GM18951 (cell line): Measurements from ENCODE around the gene LTBP2.

ENCODE experiments used
- POLR2A ChIP-seq: IDR thresholded peaks from 4 replicates; pipeline ENCODE4 v1.6.1; 2011; ENCODE audit warnings: mild to moderate bottlenecking; ENCODE audit not compliant: insufficient read length, insufficient read depth; ENCODE audit errors: extremely low read depth
- in situ Hi-C: fragments of 300-500 bp; cut with MboI; formaldehyde crosslinking; loops from one replicate; pipeline ENCODE4 v1.12.0; 2022; ENCODE audit warnings: low sequenced_read_pairs, mixed read lengths, inconsistent platforms; ENCODE audit not compliant: unreplicated experiment

LTBP2 gene

DNA sequence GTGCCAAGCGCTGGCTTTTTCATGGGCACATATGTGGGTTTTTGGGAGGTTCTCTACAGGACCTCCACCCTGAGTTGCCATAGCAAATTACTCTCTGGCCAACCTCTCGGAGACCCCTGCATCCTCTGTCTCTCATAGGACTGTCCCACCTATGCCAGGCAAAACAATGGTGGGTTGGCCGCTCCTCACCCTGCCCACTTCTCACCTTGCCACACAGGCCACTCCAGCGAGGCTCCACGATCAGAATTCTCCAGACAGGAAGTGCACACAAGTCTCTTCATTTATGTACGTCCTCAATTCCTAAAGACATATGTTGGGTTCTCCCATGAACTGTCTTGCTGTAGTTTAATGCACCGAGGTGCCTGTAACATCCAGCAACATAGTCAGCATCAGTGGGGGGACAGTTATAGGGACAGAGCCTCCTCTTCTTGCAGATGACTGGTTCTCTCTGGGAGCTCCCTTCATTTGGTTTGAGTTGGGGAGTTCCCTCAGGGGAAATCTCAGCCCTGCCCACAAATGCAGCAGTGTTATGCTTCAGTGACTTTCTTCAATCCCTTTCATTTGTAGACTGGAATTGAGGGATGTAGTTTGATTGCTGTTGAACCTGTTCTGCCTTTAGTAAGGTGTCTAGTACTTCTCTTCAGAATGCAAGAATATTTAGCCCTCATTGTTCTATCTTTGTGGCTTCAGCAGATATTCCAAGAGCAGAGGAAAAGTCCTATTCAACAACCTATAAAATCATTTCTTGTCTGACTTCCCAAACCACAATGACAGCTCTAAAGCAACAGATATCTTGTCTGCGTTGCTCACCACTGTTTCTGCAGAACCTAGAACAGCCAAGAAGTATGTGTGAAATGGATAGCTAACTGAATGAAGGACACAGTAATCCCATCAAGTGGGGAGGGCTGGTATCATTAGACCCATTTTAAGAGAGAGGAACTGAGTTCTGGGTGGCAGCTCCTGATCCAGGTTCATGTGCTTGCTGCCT lies 2.8 kb upstream of the LTBP2 start:
- in situ Hi-C loops = no loop called here
- TF ChIP-seq POLR2A = no peak

DNA sequence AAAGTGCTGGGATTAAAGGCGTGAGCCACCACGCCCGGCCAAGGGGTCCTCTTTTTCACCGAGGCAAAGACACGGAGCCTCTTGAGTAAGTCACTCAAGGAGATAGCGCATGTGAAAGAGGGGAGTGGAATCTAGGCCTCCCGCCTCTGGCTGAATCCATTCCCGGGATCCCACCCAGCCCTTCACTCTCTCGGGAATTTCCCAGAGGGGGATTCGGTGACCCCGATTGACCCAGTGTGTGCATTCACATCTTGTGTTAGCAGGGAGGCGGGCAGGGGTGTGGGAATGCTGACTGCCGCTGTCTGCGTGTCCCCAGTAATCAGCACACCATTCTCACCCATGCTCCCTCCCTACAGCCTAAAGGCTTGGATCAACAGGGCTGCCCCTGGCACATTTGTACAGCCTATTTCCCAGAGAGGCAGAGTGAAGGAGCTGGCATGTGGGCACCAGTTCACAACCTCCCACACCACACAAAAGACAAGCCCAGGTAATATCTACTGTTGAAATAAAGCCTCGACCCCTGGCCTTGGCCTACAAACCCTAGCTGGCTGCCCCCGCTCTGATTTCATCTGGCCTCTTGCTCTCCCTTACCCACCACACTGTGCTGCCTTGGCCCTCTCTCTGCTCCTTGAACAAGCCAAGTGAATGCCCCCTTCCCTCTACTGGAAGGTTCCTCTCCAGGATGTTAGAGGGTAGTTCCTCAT lies 1.3 kb upstream of the LTBP2 start:
- in situ Hi-C loops = no loop called here

DNA sequence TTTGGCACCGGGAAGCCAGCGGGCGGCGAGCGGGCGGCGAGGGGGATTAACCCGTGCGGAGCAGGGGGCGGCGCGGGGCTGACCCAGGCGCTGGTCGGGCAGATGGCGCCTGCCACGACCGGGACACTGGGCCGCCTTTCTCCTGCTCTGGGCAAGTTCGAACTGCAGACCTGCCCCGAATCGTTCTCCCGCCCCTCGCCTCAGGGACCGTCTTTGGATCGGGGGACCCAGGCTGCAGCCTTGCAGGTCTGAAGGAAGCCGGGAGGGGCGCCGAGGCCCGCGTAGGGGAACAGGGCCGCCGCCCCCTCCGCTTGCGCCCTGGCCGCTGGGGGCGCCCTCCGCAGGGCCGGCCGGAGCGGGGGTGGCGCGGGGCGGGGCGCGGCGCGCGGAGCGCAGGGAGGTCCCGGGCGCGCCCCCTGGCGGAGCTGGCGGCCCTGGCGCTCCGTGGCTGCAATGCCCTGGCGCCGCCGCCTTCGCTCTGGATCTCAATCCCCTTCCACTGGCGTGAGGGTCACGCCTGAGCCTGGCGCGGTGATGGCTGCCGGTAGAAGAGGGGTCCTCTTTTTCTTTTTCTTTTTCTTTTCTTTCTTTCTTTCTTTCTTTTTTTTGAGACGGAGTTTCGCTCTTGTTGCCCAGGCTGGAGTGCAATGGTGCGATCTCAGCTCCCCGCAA lies 449 bp upstream of the LTBP2 start:
- no peak for TF ChIP-seq POLR2A
- in situ Hi-C loops = no loop called here

More for the DNA sequence above, 1.3 kb upstream of the LTBP2 start:
- TF ChIP-seq POLR2A = no peak

DNA sequence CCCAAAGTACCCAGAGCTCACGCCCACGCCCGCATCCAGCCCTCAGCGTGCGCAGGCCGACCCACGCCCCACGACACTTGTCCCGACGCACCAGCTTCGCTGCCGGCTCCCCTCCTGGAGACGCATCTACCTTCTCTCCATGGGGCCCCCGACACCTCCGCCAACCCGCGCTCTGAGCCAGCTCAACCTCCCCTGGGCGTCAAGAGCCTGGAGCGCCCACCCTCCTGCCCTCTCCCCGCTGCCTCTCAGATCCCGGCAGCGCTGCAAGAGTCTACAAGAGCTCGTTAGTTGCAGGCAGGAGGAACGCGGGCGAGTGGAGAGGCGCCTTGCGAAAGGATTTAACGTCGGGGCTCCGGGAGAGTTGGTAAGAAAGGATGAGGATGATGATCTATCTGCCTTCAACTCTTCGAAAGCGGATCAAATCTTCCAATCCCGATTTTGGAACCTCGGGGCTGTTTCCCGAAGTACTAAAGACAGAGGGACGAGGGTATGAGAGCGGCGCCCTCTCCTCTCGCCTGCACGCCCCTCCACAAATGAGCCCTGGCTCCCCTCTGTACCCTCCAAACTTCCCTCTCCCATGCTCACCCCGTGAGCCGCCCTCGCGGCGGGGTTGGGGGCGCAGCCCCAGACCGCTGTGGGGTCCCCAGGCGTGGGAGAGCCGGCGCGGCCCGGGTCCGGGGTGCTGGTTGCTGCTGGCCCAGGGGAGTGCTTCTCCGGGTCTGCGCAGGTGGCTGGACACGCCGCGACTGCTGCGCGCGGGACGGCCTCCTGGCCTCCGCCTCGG lies 979 bp downstream of the LTBP2 start:
- in situ Hi-C loops = no loop called here
- no peak for TF ChIP-seq POLR2A

DNA sequence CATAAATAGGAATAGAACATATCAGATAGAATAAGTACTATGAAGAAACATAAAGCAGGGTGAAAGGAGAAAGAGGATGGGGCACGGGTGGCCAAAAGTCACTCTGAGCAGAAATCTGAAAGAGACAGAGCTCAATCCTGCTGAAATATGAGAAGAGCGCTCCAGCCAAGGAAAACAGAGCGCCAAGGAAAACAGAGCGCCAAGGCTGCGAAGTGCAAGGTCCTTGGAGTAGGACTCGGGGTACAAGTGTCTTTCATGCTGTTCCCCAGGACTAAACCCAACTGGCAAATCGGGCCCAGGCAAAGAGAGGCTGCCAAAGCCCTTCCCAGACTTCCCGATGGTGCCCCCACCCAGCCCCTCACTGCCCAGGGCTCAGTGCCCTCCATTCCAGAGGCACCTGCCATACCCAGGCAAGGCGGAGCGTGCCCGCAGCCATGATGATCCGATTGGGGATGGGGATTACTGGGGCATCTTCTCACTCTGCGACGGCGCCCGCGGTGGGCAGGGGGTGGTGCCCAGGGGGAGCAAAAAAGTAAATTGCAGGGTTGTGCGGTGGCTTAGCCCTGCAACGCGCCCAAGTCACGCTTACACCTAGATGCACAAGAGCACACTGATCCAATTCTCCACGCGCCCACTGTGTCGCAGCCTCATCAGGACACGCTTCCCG lies 1.7 kb downstream of the LTBP2 start:
- TF ChIP-seq POLR2A = no peak
- in situ Hi-C loops = no loop called here

DNA sequence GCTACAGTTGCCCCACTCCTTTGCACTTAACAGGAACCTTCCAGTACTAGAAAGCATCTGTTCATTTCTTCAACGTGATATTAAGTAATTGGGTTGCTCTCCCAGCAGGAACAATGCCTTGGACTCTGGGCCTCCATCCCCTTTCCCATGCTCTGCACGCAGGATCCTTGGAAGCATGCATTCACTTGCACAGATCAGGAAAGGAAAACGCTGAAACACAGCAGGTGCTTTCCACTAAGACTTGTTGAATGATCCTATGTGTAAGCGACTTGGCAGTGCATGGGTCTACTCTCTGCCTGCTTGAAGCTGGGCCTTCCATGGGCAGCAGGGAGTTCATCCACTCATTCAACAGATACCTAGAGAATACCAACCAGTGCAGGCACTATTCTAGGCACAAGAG lies 2.3 kb downstream of the LTBP2 start:
- in situ Hi-C loops = no loop called here
- no peak for TF ChIP-seq POLR2A

DNA sequence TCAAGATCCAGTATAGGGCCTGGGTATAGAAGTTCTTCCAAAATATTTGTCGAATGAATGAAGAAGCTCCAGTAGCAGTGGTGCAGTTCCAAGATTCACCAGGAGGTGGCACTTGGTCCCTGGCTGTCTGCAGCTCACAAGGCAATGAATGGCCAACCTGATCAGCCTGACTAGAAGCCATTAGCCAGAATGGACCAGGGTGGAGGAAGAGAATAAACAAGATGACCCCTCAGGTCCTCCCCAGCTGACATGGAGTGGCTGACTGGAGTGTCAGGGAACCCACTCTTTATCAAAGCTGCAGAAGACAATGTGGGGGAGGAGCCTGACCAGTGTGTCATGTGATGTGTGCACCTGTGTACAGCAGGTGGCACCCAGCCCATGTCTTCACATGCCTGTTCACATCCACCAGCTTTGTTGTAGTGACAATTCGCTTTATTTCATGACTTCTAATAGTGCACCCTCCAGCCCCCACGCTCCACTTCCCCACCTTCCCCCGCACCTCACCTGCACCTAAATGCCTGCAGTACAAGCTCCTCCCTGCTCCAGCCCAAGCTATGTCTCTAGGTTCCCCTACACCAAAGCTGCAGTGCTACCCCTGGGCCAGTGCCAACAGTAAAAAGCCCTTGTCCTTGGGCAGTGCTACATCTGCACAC lies 3.0 kb downstream of the LTBP2 start:
- in situ Hi-C loops = no loop called here
- no peak for TF ChIP-seq POLR2A

DNA sequence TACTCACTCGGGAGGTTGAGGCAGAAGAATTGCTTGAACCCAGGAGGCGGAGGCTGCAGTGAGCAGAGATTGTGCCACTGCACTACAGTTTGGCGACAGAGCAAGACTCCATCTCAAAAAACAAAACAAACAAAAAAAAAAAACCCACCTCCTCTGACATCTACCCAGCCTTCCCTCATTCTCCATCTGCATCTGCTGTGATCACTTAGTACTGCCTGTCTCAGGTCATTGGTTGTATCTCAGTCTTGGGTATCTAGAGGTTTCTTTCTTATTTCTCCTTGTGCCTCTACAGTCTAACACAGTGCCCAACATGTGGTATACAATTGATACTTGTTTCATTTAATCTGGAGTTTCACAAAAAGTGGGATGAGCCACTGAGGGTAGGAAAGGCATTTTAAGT lies 5.3 kb downstream of the LTBP2 start:
- no peak for TF ChIP-seq POLR2A
- in situ Hi-C loops = no loop called here

DNA sequence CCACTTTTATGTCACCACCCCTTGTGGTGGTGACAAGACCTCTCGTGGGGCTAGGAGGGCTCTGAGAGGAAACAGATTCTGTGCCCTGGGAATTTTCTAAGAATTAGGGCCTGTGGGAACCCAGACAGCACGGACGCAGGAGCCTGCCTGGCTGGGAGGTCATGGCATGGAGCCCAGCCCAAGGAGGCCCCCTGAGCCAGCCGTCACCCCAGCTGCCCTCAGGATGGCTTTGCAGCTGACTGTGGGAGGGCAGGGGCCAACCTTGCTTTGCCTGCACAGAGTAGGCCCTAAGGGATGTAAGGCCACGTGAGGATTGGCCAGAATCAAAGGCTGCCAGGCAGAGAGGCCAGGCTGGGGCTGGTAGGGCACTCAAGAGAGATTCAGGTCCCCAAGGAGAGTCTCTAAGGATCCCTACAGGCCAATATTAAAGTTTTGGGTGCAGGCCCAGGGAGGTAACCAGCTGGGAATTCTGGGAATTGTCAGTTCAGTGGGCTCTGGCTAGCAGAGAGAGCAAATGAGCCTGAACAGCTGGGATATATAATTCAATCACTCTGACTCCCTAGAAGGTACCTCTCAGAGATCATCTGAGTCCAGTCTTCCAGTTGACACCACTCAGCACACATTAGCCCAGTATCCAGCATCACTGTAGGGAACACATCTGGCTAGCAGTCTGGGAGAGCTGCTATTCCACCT lies 6.4 kb downstream of the LTBP2 start:
- in situ Hi-C loops = no loop called here
- no peak for TF ChIP-seq POLR2A

DNA sequence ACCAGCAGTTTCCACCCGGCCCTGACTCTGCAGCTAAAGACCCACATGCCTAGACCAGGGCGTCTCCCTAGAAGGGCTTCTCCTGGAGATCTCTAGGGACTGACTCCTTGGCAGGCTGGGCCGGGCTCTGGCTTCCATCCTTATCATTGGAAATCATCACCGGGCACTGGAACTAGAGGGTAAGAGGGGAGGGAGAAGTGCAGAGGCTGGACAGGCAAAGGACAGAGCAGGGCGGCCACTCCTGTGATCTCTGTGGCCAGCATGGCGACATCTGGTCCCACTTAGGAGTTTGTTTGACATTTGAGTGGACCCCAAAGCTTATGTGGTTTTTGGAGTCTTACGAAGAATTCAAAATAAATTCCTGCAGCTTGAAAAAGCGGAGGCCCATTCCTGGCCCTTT lies 7.1 kb downstream of the LTBP2 start:
- TF ChIP-seq POLR2A = no peak
- in situ Hi-C loops = no loop called here

DNA sequence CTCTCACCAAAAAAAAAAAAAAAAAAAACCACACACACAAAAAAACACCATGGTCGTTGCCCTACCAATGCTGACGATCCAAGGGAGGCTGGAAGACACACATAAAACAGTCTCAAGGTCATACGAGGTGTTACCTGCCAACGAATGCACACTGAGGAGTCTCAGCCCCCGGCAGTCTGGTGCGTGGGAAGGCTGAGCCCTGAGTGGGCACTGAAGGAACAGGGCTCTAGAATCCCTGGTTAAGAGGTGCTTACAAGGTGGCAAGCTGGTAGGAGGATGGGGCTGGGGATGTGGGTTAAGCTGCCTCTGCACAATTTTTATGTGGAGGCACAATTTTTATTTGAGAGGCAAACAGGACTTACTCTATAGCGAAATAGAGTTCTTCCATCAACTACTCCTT lies 7.9 kb downstream of the LTBP2 start:
- no peak for TF ChIP-seq POLR2A
- in situ Hi-C loops = no loop called here
